NOMO-1 treated with DMSO at 0.1 percent for 48 hours (cell line): ENCODE measurements around the gene ABHD14A.

Experiments used
- DNase-seq: peaks from one replicate; lab custom pipeline; 2025; ENCODE audit not compliant: unreplicated experiment; lab: John Stamatoyannopoulos, UW

ABHD14A gene

GRCh38 chr3:51955893-51956770 is 18.7 kb upstream of the ABHD14A start:
- no peak for DNase-seq

GRCh38 chr3:51957520-51958205 is 17.2 kb upstream of the ABHD14A start:
- no peak for DNase-seq

- DNase-seq: no peak
Measured at GRCh38 chr3:51958603-51959521, 16.0 kb upstream of the ABHD14A start.

- no peak for DNase-seq
Measured at GRCh38 chr3:51959651-51960050, 15.2 kb upstream of the ABHD14A start.

GRCh38 chr3:51960386-51960785 is 14.5 kb upstream of the ABHD14A start:
- no peak for DNase-seq

- no peak for DNase-seq
Measured at GRCh38 chr3:51961011-51961410, 13.9 kb upstream of the ABHD14A start.

- no peak for DNase-seq
Measured at GRCh38 chr3:51961602-51962569, 13.0 kb upstream of the ABHD14A start.

GRCh38 chr3:51962854-51963530 is 11.9 kb upstream of the ABHD14A start:
- DNase-seq: no peak

- no peak for DNase-seq
Measured at GRCh38 chr3:51963951-51964451, 10.9 kb upstream of the ABHD14A start.

GRCh38 chr3:51964521-51964920 is 10.3 kb upstream of the ABHD14A start:
- no peak for DNase-seq

- DNase-seq: no peak
Measured at GRCh38 chr3:51966016-51966415, 8.8 kb upstream of the ABHD14A start.

GRCh38 chr3:51966486-51966885 is 8.4 kb upstream of the ABHD14A start:
- no peak for DNase-seq

GRCh38 chr3:51966922-51967383 is 7.9 kb upstream of the ABHD14A start:
- no peak for DNase-seq

GRCh38 chr3:51967384-51968169 is 7.3 kb upstream of the ABHD14A start, which contains the start of gene PCBP4:
TSS of gene PCBP4 (minus strand) at chr3:51967454. CDS start at chr3:51961240, 6,214 bp downstream.
- no peak for DNase-seq

GRCh38 chr3:51968170-51968775 is 6.6 kb upstream of the ABHD14A start:
- no peak for DNase-seq

GRCh38 chr3:51968883-51969678 is 5.8 kb upstream of the ABHD14A start:
- no peak for DNase-seq

- DNase-seq: no peak
Measured at GRCh38 chr3:51969841-51970240, 5.0 kb upstream of the ABHD14A start.
